Tibial nerve (tissue), 4 donors: ENCODE measurements around the gene IL21R. TPM values are rescaled to one million over a fixed set of nuclear protein-coding genes. Genes with fewer than 3 reads are reported as not detected.

Experiments
- DNase-seq, 2 donors: peaks; one replicate each; pipeline ENCODE4 v3.0.0-alpha.2; 2019; ENCODE audit warnings: low spot score in 2 of 2
- H3K27ac ChIP-seq, 4 donors: fragments of 200-600 bp; sonication (generic) in 3 of 4; one replicate each; pipeline ENCODE4 v1.5.1; 2017 to 2019; ENCODE audit warnings: mild to moderate bottlenecking in 1 of 4
- H3K27me3 ChIP-seq, 2 donors: fragments of 200-600 bp; sonication (generic) in 1 of 2; one replicate each; pipeline versions ENCODE4 v1.5.1 to v1.6.0; 2017 to 2019
- H3K36me3 ChIP-seq, 3 donors: fragments of 200-600 bp; sonication (generic); one replicate each; pipeline ENCODE4 v1.5.1; 2018 to 2019
- H3K4me1 ChIP-seq, 4 donors: fragments of 200-600 bp; sonication (generic) in 3 of 4; one replicate each; pipeline ENCODE4 v1.5.1; 2017 to 2019
- H3K4me3 ChIP-seq, 4 donors: fragments of 200-600 bp; sonication (generic) in 3 of 4; one replicate each; pipeline ENCODE4 v1.5.1; 2017 to 2019; ENCODE audit warnings: mild to moderate bottlenecking in 1 of 4, moderate library complexity in 1 of 4
- H3K9me3 ChIP-seq, 4 donors: fragments of 200-600 bp; sonication (generic) in 3 of 4; one replicate each; pipeline ENCODE4 v1.5.1; 2017 to 2019
- EP300 ChIP-seq, 2 donors: sonication (generic); formaldehyde crosslinking; IDR thresholded peaks; one replicate each; pipeline ENCODE4 v1.6.1; 2017; ENCODE audit warnings: antibody characterized with exemption in 2 of 2, mild to moderate bottlenecking in 1 of 2
- POLR2A ChIP-seq, 2 donors: fragments of 450-650 bp; IDR thresholded peaks; one replicate each; pipeline ENCODE4 v1.6.1; 2017; ENCODE audit warnings: antibody characterized with exemption in 2 of 2, mild to moderate bottlenecking in 2 of 2, moderate library complexity in 2 of 2
- WGBS, 2 donors: methylation state at CpG; one replicate each; pipeline ENCODE4 v1.1.5; 2018; 5-methylcytosine and 5-hydroxymethylcytosine counted together
- total RNA-seq, 4 donors: library from RNA; depleted of rRNA; stranded (reverse); fragments of >200 nt; gene quantifications; one replicate each; pipeline ENCODE4 v1.1.0, GENCODE V29; 2016
- TF ChIP-seq, protein P1 (sequence below), 5 experiments: fragments of 200-600 bp in 3 of 5; fragments of 450-650 bp in 2 of 5; sonication (generic) in 3 of 5; IDR thresholded peaks; one replicate each; pipeline ENCODE4 v1.5.1; 2016 to 2019; ENCODE audit warnings: antibody characterized with exemption in 5 of 5, mild to moderate bottlenecking in 3 of 5, moderate library complexity in 2 of 5

Gene IL21R
- total RNA-seq, 4 donors from 2014 or later, result 0.21 to 1.2 TPM; not detected in 2

DNA sequence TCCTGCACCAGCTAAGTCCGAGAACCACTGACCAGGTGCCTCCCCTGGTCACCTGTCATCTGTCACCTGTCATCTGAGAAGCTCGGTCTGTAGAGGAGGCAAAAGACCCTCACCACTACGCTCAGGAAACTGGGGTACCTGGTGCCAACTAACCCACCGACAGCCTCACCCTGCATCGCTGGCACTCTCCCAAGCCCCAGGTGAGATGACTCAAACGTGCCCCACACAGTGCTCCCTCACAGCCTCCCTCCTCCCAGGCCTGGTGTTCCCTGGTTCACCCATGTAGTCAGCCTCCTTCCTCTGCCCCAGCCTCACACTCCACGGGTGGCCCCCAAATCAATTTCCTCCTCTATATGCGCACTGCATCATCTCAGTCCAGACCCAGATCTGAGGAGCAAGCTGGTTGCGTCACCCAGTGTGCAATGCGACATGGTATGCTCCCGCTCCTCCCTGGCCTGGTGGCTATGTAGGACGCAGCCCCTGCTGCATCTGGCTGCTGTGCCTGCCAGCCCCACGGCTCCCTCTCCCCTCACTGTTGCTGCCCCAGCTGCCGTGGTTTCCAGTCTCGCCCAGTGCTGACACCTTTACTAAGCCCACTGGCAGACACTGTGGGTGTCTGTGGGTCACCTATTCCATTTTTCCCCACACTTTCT lies 79.4 kb downstream of the IL21R start:
- 91% methylated on average over 14 to 15 of the region's 15 CpGs for WGBS, 2 donors
- DNase-seq, result no peak
- TF ChIP-seq, protein P1, sequence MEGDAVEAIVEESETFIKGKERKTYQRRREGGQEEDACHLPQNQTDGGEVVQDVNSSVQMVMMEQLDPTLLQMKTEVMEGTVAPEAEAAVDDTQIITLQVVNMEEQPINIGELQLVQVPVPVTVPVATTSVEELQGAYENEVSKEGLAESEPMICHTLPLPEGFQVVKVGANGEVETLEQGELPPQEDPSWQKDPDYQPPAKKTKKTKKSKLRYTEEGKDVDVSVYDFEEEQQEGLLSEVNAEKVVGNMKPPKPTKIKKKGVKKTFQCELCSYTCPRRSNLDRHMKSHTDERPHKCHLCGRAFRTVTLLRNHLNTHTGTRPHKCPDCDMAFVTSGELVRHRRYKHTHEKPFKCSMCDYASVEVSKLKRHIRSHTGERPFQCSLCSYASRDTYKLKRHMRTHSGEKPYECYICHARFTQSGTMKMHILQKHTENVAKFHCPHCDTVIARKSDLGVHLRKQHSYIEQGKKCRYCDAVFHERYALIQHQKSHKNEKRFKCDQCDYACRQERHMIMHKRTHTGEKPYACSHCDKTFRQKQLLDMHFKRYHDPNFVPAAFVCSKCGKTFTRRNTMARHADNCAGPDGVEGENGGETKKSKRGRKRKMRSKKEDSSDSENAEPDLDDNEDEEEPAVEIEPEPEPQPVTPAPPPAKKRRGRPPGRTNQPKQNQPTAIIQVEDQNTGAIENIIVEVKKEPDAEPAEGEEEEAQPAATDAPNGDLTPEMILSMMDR (IDR thresholded peaks at IDR 0.05), result no peak
- no peak for TF ChIP-seq EP300 (IDR thresholded peaks at IDR 0.05)
- TF ChIP-seq POLR2A (IDR thresholded peaks at IDR 0.05), result no peak
- Histone ChIP-seq H3K4me3 (no peak overlapping the region), H3K4me1 (no peaks in the 10 kb centered on the region), H3K36me3 (peaks cover 8 to 94% (median 45%) of the 10 kb centered on the region in 3 donors), H3K27me3 (no peaks in the 10 kb centered on the region), H3K9me3 (no peaks in the 10 kb centered on the region), H3K27ac (no peak overlapping the region)

GRCh38 chr16:27482397-27483087 lies 80.6 kb downstream of the IL21R start:
- peaks cover 8 to 94% (median 42%) of the 10 kb centered on the region in 3 donors for H3K36me3 ChIP-seq
- no peaks in the 10 kb centered on the region for H3K27me3 ChIP-seq
- TF ChIP-seq EP300 (IDR thresholded peaks at IDR 0.05), result no peak
- TF ChIP-seq, protein P1 (IDR thresholded peaks at IDR 0.05), result no peak
- TF ChIP-seq POLR2A (IDR thresholded peaks at IDR 0.05), result no peak
- no peak for DNase-seq
- H3K27ac ChIP-seq, result no peak overlapping the region
- H3K4me3 ChIP-seq, result no peak overlapping the region
- H3K9me3 ChIP-seq, result no peaks in the 10 kb centered on the region
- no peaks in the 10 kb centered on the region for H3K4me1 ChIP-seq
- 88 to 94% methylated on average over 10 of the region's 10 CpGs for WGBS, 2 donors

DNA sequence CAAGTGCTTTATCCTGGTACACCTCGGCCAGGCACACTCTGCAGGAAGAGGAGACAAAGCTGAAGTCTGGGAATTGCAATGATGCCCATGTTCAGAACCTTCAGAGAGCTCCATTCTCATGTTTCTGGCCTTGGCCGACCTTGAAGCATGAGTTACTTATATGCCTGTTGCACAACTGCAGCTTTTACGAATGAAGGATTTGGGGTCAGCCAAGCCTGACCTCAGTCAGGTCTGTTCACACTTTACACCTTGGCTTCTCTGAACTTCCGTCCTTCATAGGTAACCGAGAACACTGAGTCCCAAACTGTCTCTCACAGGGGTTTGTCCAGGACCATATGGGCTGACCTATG lies 81.1 kb downstream of the IL21R start:
- Histone ChIP-seq H3K4me3 (no peak overlapping the region), H3K27me3 (no peaks in the 10 kb centered on the region), H3K27ac (no peak overlapping the region), H3K9me3 (no peaks in the 10 kb centered on the region), H3K36me3 (peaks cover 8 to 94% (median 42%) of the 10 kb centered on the region in 3 donors), H3K4me1 (no peaks in the 10 kb centered on the region)
- no peak for DNase-seq
- WGBS, 2 donors, result 89 to 93% methylated on average over 5 of the region's 5 CpGs
- TF ChIP-seq EP300 (IDR thresholded peaks at IDR 0.05) (no peak), POLR2A (IDR thresholded peaks at IDR 0.05) (no peak)
- TF ChIP-seq, protein P1 (IDR thresholded peaks at IDR 0.05), result no peak

DNA sequence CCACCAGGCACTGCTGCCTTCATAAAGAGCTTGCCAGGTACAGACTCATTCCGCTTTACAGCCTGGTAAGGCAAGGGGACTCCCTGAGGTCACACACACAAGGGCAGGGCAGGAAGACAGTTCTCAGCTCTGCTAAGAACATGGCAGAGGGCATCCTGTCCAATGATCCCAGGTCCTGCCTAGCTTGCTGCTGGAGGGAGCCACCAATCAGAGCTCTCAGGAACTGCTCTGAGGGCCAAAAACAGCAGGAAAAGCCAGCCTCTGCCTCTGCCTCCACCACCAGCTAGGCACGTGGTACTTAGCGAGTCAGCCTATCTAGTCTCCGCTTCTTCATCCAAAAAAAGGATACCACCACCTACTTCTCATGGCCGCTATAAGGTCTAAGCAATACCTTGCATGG lies 81.7 kb downstream of the IL21R start:
- TF ChIP-seq POLR2A (IDR thresholded peaks at IDR 0.05) (no peak), EP300 (IDR thresholded peaks at IDR 0.05) (no peak)
- TF ChIP-seq, protein P1 (IDR thresholded peaks at IDR 0.05), result no peak
- no peak overlapping the region for H3K4me3 ChIP-seq
- DNase-seq, result no peak
- H3K4me1 ChIP-seq, result no peaks in the 10 kb centered on the region
- H3K27me3 ChIP-seq, result no peaks in the 10 kb centered on the region
- H3K9me3 ChIP-seq, result no peaks in the 10 kb centered on the region
- WGBS, 2 donors, result 94 to 98% methylated on average over 5 of the region's 5 CpGs
- H3K36me3 ChIP-seq, result peaks cover 8 to 94% (median 46%) of the 10 kb centered on the region in 3 donors
- H3K27ac ChIP-seq, result no peak overlapping the region

- H3K9me3 ChIP-seq, result no peaks in the 10 kb centered on the region
- TF ChIP-seq, protein P1 (IDR thresholded peaks at IDR 0.05), result no peak
- TF ChIP-seq EP300 (IDR thresholded peaks at IDR 0.05) (no peak), POLR2A (IDR thresholded peaks at IDR 0.05) (no peak)
- H3K36me3 ChIP-seq, result peaks cover 8 to 100% (median 54%) of the 10 kb centered on the region in 3 donors
- no peaks in the 10 kb centered on the region for H3K27me3 ChIP-seq
- DNase-seq, result no peak
- no peak overlapping the region for H3K4me3 ChIP-seq
- no peaks in the 10 kb centered on the region for H3K4me1 ChIP-seq
- 88 to 93% methylated on average over 9 of the region's 9 CpGs for WGBS, 2 donors
- no peak overlapping the region for H3K27ac ChIP-seq
These were observed 83.2 kb downstream of the IL21R start for GRCh38 chr16:27485126-27485525.
